GM08714 (cell line): ENCODE data around the gene LRP6.

Source experiments
- H3K4me3 ChIP-seq: fragments of 200-500 bp; sonication (Bioruptor generic); 2 replicates; pipeline ENCODE4 v1.5.1; 2014; ENCODE audit warnings: mild to moderate bottlenecking, low read length, inconsistent platforms
- ZNF274 ChIP-seq: IDR thresholded peaks from 2 replicates; pipeline ENCODE4 v1.6.1; 2012; ENCODE audit warnings: mild to moderate bottlenecking, low read depth, low read length

The LRP6 gene

GRCh38 chr12:12190087-12190809 is 76.6 kb downstream of the LRP6 start:
- H3K4me3 ChIP-seq = no peak overlapping the region
- no peak for TF ChIP-seq ZNF274

- TF ChIP-seq ZNF274 = no peak
- H3K4me3 ChIP-seq = no peak overlapping the region
These were observed 81.4 kb downstream of the LRP6 start for GRCh38 chr12:12185414-12185813.

GRCh38 chr12:12182703-12183365 is 84.0 kb downstream of the LRP6 start:
- H3K4me3 ChIP-seq = no peak overlapping the region
- TF ChIP-seq ZNF274 = no peak

DNA sequence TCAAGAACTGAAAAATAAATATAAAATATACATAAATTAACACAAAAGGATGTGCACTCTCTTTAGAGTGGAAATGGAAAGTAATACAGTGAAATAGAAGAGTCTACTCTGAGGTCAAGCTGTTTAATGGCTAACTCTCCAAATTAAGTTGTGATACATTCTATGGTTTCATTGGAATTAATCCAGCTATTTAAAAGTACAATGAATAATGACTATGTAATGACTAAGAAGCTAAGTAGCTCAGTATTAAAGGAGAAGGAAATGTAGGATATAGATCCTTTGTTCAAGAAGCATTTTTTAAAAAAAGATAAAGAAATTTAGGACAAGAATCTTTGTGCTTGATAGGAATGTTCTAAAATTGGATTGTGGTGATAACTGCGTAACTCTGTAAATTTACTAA is 85.3 kb downstream of the LRP6 start:
- no peak for TF ChIP-seq ZNF274
- no peak overlapping the region for H3K4me3 ChIP-seq

- no peak overlapping the region for H3K4me3 ChIP-seq
- TF ChIP-seq ZNF274 = no peak
These were observed 86.3 kb downstream of the LRP6 start for GRCh38 chr12:12180575-12180974.

GRCh38 chr12:12180136-12180535 is 86.7 kb downstream of the LRP6 start:
- no peak overlapping the region for H3K4me3 ChIP-seq
- no peak for TF ChIP-seq ZNF274

DNA sequence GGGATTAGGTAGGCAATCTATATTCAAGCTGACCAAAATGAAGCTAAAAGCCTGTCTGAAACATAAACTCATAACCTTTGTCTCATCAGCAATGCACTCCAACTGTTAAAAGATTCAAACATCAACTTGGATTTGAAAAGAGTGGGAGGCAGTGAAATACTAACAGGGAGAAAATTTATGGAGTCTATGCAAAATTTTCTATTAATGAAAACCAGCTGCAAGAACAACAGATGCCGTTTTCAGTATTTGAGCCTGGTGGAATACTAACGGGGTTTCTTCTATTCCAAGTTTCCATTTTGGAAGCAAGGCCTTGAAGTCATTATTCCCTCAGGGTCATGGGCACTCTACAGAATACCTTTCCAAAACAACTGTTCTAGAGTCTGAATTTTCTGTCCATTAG is 88.3 kb downstream of the LRP6 start:
- no peak overlapping the region for H3K4me3 ChIP-seq
- TF ChIP-seq ZNF274 = no peak

GRCh38 chr12:12176402-12176801 is 90.4 kb downstream of the LRP6 start:
- TF ChIP-seq ZNF274 = no peak
- no peak overlapping the region for H3K4me3 ChIP-seq

DNA sequence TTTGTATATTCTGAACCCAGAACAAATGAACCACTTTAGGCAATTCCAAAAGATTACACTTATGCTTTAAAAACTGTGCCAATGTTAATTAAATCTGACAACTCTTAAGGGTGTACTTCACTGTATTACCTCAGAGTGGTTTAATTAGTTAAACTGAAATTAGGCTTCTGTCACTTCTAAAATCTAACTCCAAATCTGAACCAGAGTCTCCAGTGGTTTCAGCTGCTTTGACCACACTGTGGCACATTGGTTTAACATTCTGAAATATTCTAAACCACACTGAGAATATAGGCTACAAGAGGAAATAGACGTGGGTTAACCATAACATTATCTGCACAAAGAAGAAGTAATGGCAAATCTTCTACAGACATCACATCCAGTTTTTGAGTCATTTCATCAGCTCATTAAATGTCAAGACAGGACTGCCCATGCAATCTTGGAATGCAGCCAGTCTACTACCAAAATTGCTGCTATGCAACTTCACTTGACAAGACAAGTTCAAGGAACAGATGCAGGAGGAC is 94.8 kb downstream of the LRP6 start:
- no peak for TF ChIP-seq ZNF274

GRCh38 chr12:12167847-12168246 is 99.0 kb downstream of the LRP6 start:
- no peak for TF ChIP-seq ZNF274
- H3K4me3 ChIP-seq = no peak overlapping the region

More for the DNA sequence above, 94.8 kb downstream of the LRP6 start:
- no peak overlapping the region for H3K4me3 ChIP-seq

GRCh38 chr12:12166751-12167150 is 100.1 kb downstream of the LRP6 start:
- no peak for TF ChIP-seq ZNF274
- H3K4me3 ChIP-seq = no peak overlapping the region

DNA sequence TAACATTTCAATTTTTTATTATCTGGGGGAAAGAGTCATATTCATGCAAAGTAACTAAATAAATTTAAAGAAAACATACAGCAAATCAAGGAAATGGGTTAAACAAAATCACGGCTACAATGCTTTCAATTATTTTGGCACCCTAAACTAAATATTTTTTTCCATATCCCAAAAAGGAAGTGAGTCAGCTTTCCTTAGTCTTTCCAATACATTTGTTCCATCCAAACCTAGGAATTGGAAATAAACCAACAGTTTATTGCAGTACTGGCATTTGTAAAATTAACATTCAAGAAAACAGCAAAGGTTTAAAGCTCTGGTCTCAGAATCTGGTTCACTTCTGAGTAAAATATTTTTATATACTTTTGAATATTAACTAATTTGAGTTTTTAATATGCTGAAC is 106.9 kb downstream of the LRP6 start:
- H3K4me3 ChIP-seq = no peak overlapping the region
- TF ChIP-seq ZNF274 = no peak

DNA sequence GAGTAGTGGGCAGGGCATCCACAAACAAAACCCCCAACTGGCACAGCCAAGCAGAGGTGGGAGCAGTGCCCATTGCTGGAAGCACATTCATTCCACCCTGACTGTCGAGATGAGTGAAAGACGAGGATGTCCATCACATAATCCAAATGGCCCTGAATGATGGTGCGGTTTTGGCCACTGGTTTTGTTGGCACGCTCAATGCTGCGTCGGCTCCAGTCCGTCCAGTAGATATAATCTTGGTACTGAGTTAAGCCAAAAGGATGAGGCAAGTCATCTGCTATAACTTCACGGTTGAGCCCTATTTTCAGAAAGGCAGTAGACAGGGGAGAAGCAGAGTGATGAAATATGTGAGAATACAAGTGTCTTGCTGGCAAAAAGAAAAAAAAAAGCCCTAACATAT is 108.0 kb downstream of the LRP6 start:
- H3K4me3 ChIP-seq = no peak overlapping the region
- TF ChIP-seq ZNF274 = no peak

DNA sequence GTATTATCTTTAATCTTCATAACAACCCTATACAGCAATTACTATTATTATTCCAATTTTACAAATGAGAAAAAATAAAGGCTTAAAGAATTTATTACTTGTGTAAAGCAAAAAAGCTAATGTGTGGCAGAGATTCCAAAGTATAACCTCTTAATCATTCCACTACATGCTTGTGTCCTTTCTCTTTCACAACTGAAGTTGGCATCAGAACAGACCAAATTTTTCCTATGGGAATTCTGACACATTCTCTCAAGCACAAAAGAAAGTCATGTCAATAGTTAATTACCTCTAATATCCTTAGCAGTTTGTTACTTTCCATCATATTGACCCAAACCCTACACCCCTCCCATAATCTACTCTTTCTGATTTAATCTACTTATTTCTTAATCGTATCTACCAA is 109.4 kb downstream of the LRP6 start:
- H3K4me3 ChIP-seq = no peak overlapping the region
- TF ChIP-seq ZNF274 = no peak

DNA sequence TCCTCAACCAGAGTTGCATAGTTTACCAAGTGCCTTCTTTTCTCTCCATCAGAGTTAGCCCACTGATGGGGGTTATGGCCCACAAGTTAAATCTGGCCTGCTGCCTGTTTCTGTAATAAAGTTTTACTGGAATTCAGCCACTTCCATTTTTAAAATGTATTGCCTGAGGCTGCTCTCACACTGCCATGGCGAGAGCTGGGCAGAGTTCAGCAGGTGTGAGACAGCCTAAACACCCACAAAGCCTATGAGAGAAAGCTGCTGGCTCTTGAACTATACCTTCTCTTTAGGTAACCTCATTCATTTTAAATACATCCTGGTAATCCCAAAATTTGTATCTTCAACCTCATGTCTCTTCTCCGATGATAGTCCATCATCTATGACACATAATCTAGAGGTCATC is 110.0 kb downstream of the LRP6 start:
- TF ChIP-seq ZNF274 = no peak
- H3K4me3 ChIP-seq = no peak overlapping the region

- no peak overlapping the region for H3K4me3 ChIP-seq
- TF ChIP-seq ZNF274 = no peak
These were observed 110.7 kb downstream of the LRP6 start for GRCh38 chr12:12156116-12156515.

DNA sequence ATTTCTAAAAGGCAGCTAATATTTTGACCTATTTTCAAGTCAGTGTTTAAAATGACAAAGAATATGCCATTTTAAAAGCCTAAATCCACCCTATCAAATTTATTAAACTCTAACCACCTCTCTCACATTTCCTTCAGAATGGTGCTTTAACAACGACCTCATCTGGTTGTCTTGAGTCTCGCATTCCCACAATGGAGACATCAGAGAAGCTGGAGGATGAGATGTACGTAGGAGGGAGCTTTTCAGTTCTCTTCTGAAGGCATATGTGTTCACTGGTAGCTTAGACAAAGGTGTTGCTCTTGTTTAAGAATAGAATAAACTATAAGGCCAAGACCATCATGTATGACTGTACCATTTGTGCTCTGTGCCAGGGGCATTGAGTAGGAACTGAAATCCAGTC is 113.2 kb downstream of the LRP6 start:
- H3K4me3 ChIP-seq = no peak overlapping the region
- TF ChIP-seq ZNF274 = no peak
